ENCODE measurements around the gene TRPM5. TPM values are rescaled to one million over a fixed set of nuclear protein-coding genes. Genes with fewer than 3 reads are reported as not detected.

Gene TRPM5, protein sequence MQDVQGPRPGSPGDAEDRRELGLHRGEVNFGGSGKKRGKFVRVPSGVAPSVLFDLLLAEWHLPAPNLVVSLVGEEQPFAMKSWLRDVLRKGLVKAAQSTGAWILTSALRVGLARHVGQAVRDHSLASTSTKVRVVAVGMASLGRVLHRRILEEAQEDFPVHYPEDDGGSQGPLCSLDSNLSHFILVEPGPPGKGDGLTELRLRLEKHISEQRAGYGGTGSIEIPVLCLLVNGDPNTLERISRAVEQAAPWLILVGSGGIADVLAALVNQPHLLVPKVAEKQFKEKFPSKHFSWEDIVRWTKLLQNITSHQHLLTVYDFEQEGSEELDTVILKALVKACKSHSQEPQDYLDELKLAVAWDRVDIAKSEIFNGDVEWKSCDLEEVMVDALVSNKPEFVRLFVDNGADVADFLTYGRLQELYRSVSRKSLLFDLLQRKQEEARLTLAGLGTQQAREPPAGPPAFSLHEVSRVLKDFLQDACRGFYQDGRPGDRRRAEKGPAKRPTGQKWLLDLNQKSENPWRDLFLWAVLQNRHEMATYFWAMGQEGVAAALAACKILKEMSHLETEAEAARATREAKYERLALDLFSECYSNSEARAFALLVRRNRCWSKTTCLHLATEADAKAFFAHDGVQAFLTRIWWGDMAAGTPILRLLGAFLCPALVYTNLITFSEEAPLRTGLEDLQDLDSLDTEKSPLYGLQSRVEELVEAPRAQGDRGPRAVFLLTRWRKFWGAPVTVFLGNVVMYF (N-terminal part only)
- not detected in 2 replicates for total RNA-seq

DNA sequence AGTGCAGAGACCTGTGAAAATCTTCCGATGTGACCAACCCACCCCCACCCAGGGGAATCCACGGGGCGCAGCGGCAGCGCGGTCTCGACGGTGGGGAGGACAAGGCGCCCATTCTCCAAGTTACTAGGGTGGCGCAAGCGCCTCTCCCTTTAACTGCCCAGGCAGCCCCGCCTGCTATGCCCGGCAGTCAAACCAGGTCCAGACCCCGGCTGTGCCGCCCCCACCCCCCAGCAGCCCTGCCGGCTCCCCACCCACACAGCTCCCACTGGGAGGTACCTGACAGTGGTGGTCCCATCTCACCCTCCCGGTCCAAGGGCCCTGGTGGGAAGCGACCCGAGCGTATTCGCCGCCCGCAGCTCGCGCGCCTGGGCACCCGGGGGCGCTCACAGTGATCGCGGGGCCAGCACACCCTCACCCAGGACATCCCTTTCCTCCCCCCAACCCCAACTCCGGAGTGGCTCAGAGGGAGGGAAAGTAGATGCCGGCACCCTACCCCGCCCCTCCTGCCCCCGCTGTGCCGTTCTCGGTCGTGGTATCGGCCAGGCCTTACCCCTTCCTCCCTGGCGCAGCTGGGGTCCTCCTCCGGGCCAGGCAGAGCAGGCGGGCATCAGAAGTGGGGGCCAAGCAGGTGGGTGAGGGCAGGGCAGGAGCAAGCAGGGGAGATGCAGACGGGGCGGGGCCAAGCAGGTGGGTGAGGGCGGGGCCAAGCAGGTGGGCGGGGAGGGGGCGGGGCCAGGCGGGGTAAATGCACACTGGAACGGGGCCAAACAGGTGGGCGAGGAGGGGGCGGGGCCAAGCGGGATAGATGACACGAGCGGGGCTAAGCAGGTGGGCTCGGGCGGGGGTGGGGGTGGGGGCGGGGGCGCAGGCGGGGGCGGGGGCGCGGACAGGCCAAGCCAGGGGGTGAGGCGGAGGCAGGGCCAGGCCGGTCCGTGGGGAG is at the start of gene TRPM5:
TRPM5 (minus strand) TSS at position 634 of the 940 bp plus-strand sequence. CDS start 21,478 bp downstream, outside the sequence.

DNA sequence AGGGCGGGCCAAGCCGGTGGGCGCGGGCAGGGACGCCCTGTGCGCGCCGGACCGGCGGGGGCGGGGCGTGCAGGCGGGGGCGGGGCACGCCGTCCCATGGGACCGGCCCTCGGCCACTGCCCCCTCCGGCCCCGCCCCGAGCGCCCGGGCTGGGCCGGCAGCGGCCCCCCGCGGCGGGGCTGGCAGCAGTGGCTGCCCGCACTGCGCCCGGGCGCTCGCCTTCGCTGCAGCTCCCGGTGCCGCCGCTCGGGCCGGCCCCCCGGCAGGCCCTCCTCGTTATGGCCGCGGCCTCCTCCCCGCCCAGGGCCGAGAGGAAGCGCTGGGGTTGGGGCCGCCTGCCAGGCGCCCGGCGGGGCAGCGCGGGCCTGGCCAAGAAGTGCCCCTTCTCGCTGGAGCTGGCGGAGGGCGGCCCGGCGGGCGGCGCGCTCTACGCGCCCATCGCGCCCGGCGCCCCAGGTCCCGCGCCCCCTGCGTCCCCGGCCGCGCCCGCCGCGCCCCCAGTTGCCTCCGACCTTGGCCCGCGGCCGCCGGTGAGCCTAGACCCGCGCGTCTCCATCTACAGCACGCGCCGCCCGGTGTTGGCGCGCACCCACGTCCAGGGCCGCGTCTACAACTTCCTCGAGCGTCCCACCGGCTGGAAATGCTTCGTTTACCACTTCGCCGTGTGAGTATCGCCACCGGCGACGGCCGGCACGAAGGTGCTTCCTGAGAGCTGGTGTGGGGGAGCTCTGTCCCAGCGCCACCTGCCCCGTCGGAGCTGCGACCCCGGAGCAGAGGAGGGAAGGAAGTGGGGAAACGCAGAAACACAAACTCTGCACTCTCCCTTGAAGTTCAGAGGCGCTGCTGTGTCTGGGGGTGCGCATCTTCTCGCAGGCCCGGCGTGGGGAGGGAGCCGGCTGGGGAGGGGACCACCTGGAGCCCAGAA is 769 bp upstream of the TRPM5 start, which contains the start of gene KCNQ1:
KCNQ1 (plus strand) TSS at position 188 of the 925 bp plus-strand sequence; CDS start at position 279, 91 bp downstream.

DNA sequence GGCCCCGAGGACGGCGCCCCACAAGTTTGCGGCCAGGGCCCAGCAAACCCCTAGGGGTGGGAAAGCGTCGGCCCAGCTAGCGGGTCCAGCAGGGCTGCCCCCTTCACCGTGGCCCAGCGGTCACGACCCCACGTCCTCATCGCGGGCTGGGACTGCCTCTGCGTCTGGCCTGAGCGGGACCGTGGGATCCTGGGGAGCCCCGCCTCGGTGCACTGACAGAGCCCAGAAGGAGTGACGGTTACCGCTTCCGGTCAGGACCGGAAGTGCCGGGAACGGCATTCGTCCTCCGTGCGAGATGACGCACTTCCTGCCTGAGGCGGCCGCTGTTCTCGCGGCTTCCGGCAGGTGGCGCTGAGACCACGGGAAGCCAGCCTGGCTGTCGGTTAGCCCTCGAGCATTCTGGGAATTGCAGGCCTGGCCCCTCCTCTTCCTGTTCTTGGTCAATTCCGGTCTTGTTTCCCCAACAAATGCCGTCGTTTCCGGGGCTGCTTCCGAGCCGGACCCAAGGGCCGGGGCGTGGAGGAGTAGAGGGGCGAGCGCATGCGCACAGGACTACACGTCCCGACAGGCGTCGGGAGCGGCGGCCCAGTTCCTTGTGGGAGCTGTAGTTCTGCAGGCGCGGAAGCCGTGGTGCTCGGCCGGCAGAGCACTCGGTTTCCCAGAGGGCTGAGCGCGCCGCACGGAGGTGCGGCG is 44.1 kb downstream of the TRPM5 start, which contains the start of gene TSSC4:
TSSC4 (plus strand) TSS at position 682 of the 693 bp plus-strand sequence. CDS start 1,884 bp downstream, outside the sequence.

Other genes starting within 250 kb of the TRPM5 start
- gene ASCL2, start 173.9 kb downstream of the TRPM5 start, total RNA-seq = 1.2 TPM in 1 of 2 replicates, not detected in the other
- not detected in 2 replicates for gene C11orf21, start 142.6 kb downstream of the TRPM5 start, total RNA-seq
- 1.3 TPM in 1 of 2 replicates, not detected in the other for gene TSPAN32, start 142.5 kb downstream of the TRPM5 start, total RNA-seq
- gene CD81, start 67.2 kb downstream of the TRPM5 start, total RNA-seq = 339 and 599 TPM in 2 replicates
- 33.9 and 45.5 TPM in 2 replicates for gene TSSC4, start 43.8 kb downstream of the TRPM5 start, total RNA-seq
- 0.13 TPM in 1 of 2 replicates, not detected in the other for gene KCNQ1, start 494 bp upstream of the TRPM5 start, total RNA-seq

Measured in epithelial cell of alveolus of lung (primary cell).